ENCODE data around the gene KIAA1958.
"Not testable (repeated sequence)": the region's sequence is repeated elsewhere in the genome, so short reads cannot be mapped to it uniquely, and the experiment has no call there.

KIAA1958 gene

DNA sequence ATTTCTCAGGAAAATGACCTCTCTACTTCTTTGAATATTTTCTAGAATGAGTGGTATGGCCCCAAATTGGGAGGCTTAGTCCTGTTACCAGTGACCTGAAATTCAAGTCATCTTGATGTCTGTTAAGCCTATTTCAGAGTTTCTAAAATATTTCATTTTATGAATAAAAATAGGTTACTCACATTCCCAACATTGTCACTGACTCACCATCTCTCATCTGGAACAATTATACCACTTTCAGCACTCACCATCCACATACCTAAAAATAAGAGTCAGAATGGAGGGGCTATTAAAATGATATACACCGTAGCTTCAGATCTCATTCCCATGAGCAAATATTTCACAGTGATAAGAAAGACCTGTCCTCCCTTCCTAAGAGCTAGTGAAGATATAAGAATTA is 71.8 kb downstream of the KIAA1958 start:
- DNase-seq = no peak

DNA sequence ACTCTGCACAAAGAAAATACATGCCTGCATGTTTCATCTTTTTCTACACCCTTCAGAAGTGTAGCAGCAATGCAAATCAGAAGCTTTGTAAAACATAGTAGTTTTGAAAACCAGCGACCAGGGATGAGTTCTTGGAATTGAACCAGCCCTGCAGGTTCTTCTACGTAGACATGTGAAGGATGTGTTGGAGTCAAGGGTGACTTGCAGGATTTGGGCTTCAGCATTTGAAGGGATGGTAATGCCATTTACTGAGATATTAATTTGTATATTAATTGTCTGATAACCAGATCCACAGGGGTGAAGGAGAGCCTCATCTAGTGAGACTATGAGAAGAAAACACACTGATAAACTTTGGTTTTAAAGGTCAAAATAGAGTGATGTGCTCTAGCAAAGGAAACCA is 72.4 kb downstream of the KIAA1958 start:
- no peak for DNase-seq

DNA sequence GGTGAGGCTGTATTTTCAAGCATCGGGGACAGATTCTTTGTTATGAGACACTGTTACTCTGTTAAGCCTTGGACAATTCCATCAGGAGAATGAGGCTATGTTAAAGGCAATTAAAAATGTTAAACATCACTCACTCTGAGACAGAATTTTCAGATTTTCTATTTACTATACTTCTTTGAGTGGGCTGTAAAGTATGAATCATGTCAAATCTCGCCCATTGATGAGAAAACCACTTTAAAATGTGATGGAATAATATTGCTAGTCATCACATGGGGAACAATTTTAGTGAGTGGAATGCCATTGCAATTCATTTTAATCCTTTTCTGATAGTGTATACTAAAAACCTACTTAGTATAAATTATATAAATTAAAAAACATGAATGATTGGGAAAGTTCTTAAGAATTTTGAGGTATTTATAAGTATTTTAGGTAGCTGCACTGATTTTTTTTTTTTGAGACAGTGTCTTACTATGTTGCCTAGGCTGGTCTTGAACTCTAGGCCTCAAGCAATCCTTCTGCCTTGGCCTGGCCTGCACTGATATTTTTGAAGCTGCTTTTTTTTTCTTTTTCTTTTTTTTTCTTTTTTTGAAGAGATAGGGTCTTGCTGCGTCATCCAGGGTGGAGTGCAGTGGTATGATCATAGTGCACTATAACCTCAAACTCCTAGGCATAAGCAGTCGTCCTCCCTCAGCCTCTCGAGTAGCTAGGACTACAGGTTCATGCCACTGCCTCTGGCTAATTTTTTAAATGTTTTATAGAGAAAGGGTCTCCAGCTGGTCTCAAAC is 73.2 kb downstream of the KIAA1958 start:
- DNase-seq = no peak

DNA sequence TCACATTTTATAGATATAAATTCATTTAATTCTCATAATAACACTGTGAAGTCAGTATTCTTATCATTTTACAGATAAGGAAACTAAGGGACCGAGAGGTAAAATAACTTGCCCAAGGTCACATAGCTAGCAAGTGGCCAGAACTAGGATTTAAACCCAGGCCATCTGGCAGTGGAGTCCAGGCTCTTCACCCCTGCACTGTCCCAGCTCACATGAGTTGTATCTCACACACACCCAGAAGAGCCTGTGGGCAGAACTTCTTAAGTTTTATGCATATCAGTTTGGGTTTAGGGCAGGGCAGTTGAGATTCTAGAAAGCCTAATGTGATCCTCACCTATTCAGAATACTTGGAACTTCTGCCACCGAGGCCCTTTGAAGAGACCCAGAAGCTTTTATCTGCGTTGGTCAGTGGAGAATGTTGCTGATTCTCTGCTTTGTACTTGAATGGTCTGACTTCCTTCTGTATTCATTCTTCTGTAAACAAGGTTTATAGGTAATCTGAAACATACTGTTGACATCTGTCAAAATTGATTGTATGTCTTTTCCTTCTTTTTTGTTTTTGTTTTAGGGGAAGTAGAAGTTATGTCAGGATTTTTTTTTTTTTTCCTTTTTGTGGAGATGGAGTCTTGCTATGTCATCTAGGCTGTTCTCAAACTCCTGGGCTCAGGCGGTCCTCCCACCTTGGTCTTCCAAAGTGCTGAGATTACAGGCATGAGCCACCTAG is 75.8 kb downstream of the KIAA1958 start:
- no peak for DNase-seq

DNA sequence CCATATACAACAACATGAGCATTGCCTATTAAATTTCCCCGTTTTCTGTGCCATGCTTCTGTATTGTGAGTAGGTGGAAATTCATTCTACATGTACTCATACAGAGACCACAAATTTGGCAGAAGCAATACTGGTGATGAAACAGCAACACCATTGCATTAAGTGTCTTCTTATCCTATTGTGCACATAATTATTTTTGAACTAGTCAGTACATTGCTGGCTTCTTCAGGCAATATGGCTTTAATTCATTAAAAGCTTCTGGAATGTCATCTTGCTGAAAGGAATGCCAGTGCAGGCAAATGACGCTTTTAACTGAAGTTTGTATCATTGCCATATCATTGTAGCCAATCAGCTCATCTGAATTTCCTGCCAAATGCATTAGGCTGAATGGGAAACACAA is 82.6 kb downstream of the KIAA1958 start:
- DNase-seq = no peak

DNA sequence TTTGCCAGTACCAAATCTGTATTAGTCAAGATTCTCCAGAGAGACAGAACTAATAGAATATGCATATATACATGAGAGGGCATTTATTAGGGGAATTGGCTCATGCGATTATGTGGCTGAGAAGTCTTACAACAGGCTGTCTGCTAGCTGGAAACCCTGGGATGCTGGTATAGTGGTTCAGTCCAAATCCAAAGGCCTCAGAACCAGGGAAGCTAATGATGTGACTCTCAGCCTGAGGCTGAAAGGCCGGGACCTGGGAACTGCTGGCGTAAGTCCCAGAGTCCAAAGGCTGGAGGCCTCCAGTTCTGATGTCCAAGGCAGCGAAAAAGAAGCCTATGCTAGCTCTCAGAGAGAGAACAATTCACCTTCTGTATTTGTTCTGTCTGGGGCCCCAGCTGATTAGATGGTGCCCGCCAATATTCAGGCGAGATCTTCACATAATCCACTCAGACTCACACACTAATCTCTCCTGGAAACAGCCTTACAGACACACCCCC is 84.1 kb downstream of the KIAA1958 start:
- no peak for DNase-seq

DNA sequence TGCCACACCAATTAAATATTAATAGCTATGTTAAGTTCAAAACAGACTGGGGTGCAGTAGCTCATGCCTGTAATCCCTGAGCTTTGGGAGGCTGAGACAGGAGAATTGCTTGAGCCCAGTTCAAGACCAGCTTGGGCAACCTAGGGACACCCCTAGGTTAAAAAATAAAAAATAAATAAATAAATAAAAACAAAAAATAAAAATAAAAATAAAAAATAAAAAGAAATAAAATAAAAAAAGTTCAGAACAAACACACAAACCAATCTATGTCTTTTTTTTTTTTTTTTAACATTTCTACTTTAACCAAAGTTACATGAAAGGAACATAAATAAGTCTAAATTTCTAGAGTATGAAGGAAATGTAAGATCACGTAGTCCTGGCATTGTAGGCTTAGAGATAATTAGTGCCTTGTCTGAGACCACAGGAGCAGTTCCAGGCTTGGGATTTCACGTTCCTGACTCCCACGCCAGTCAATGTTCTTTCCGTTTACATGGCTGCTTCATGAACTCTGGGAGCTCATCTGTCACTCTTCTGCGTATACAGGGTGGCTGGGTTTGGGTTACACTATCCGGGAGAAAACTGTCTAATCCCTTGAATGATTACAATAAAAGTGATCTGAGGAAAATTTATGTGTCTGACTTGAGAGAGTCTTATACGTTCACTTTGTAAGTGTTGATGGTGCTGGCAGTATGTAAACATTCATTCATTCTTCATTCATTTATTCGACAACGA is 85.2 kb downstream of the KIAA1958 start:
- no peak for DNase-seq

DNA sequence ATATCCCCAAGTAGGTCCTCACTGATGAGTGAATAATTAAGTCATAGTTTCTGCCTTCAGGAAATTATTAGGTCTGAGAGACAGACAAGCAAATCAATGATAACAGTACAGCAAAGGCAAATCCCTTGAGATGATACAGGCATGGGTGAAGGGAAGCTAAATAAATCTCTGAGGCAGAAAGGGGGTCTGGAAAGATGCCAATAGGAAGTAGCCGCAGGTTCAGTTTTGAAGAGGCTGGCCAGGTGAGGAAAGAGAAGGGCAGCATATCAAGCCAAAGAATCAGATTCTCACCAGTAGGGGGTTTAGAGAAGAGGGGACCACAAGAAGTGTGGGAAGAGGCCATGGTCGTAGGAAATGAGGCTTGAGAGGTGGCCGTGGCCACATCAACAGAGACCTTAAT is 85.8 kb downstream of the KIAA1958 start:
- no peak for DNase-seq

DNA sequence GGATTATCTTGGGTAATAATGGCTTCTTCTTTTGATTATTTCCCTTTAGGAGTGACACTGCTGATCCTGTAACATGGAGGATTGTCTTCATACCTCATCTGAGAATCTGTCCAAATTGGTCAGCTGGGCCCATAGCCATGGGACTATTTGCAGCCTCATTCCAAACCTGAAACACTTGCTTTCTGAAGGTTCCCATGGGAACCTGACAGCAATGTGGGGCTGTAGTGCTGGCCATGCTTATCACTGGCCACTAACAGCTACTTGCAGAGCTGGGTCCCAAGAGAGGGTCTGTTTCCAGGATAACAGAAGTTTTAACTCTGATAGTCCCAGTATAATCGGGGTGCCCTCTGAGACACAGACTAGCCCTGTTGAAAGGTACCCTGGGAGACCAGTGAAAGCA is 87.4 kb downstream of the KIAA1958 start:
- DNase-seq = no peak

DNA sequence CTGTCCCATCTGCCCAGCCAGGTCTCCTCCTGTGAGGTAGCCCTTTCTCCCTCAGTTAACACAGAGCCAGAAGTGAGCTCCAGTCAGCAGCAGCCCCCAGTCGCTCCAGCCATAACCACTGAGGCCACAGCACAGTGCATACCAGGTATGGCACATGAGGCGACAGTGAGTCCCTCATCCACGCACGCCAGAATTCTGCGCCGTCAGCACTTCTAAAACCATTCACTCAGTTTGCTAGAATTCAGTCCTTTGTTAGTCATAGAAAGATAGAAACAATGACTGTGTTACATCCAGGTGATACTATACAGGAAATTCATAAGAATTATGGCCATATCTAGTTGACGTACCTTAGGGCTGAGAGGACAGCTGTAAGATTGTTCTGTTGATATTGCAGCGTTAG is 88.5 kb downstream of the KIAA1958 start:
- DNase-seq = no peak

DNA sequence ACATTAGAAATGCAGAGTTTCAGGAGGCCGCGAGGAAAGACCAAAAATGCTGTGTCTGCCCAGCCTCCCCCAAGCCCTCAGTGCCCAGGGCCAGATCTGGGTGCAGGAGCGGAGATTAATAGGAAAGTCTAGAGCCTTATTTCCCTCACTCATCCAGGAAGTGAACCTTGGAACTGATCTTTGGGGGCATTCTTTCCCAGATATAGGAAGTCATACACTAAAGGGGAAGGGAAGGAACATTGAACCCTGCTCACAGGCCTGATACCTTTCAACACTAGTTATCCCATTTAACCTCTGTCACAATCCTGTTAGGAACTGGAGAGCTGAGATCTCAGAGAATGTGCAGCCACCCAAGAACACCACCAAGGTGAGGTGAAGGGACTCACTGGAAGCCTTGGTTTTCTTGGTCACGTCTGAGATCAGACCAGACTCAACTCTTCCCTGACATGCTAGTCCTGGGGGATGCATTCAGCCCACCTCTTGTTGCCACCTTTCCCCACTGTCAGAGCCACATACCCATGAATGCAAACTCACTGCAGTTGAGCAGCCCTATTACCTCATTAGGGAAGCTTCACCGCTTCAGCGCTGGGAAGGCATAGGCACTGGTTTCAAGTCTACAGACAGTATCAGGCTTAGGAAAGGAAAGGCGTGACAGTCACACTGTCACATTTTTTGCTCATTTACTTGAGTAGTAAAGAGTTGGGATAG is 95.0 kb downstream of the KIAA1958 start:
- no peak for DNase-seq

DNA sequence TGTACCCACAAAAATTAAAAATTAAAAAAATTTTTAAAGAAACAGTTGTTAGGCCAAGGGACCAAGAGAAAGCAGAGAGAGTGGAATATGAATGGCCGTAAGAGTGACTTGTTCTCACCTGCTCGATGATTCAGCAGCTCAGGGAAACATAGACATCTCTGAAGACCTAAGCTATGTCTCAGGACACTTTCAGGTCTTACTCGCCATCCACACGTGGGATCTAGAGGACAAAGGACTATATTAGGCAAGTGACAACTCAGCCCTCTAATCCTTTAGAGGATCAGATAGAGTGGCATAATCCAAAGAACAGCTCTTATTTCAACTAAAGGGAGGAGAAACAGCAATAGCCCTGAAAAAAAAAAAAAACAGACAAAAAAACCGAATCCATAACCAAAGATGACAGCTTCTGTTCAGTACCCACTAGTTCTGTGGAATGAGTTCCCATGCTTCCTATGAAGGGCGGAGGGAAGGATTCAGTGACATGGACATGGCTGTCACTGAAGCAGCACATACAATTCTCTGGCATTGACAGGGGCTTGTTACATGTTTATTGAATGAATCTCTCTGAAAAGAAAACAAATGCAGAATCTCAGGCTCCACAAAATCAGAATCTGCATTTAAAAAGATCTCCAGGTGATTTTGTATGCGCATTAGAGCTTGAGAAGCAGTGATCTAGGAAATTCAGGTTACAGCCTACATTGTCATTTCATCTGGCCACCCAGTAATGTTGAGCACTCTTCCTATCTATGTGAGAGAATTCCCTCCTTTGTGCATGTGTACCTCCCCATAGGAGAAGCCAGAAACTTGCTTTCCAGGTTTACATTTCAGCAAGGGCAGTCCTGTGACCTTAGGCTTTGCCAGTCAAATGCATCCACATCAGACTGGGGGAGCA is 96.0 kb downstream of the KIAA1958 start:
- no peak for DNase-seq

DNA sequence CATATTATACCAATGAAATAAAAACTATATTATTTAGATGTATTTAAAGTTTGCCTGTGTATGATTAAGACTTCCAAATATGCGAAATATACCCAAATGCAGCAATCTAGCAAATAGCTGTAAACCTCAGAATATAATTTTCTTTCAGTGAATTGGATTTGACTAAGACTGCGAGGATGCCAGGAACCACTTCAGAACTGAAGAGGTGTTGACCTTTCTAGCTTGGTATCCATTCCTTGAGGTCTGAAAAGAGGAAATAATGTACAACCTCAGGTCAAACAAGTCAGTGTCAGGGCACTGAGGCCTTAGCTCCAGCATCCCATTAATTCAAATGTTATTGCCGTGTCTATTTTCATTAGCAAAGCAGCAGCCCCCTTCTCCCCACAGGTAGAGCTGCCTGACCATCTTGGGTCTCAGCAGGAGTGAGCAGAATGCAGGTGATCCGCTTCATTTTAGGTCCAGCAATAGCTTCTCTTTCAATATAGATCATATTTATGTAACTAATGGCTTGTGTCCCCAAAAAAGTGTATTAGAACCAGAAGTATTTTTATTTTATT is 100.0 kb downstream of the KIAA1958 start:
- DNase-seq = no peak

DNA sequence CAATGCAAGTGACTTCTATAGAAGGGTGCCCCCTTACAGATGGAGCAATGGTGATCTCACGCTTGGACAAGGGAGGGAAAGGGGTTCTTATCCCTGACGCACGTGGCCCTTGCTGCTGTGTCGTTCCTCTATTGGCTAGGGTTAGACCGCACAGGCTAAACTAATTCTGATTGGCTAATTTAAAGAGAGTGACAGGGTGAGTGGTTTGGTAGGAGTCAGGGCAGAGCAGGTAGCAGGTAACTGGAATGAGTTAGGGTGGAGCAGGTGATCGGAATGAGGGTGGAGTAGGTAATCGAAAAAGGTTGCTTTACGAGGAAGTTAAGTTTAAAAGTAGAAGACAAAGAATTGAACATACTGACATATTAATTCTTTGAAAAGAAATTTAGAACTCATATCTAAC is 105.2 kb downstream of the KIAA1958 start:
- not testable (repeated sequence) for DNase-seq

DNA sequence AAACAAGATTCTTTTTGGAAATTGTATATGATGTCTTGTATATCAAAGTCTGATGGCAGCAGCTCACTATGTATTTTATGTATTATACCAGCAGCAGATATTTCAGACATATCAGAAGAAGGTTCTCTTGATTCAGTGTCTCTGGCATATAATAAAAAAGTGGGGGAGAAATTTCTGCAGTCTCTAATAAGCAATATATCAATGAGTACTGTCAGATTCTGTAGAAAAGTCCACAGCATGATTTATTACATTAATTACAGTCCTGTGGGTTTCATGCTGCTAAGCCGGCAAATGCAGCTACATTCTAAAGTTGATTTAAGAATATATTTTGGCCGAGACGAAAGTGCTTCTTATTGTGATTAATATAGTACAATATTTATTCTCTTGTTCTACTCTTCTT is 113.1 kb downstream of the KIAA1958 start:
- no peak for DNase-seq

DNA sequence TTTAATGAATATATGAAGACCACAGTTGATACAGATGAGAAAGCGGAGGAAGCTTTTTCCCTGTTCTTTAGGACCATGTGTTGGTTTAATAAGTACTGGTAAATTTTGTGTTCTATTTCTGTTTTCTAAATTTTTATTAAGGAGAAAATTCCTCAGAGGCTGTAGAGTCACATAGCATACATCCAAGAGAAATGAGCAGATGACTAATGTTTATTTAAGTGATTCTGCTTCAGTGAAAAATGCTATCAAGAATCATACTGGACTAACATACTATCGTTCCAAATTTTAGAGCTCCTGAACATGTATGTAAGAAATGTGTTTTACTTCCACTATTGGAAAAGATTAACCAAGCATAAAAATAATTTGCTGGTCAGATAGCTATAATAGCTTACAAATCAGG is 115.0 kb downstream of the KIAA1958 start:
- DNase-seq = no peak

DNA sequence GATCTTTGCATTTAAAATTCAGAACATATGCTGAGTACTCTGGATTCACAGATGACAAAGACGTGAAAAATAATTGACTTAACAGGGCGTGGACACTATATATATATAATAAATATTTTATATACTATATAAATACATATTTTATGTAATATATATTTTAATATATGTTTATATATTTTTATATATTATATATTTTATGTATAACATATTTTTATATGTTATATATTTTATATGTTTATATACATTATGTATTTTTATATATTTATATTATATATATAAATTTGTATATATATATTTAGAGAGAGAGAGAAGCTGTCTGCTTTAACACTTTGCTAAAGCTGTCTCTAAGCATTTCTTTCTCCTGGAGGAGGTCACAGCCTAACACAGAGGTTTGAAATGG is 118.2 kb downstream of the KIAA1958 start:
- no peak for DNase-seq

DNA sequence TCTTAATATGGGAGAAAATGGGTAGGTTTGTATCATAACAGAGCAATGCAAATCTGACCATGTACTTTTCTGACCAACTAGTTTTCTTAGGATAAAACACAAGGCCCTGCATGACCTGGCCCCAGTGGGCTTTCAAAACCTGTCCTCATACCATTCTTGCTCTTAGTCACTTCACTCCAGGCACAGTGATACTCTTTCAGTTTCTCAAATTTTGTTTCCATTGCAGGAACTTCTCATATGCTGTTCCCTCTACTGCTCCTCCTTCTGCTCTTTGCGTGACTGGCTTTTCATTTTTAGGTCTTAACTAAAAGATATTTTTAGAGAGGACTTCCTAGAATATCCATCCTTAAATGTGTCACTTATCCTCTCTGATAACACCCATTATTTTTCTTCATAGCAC is 118.9 kb downstream of the KIAA1958 start:
- DNase-seq = no peak

DNA sequence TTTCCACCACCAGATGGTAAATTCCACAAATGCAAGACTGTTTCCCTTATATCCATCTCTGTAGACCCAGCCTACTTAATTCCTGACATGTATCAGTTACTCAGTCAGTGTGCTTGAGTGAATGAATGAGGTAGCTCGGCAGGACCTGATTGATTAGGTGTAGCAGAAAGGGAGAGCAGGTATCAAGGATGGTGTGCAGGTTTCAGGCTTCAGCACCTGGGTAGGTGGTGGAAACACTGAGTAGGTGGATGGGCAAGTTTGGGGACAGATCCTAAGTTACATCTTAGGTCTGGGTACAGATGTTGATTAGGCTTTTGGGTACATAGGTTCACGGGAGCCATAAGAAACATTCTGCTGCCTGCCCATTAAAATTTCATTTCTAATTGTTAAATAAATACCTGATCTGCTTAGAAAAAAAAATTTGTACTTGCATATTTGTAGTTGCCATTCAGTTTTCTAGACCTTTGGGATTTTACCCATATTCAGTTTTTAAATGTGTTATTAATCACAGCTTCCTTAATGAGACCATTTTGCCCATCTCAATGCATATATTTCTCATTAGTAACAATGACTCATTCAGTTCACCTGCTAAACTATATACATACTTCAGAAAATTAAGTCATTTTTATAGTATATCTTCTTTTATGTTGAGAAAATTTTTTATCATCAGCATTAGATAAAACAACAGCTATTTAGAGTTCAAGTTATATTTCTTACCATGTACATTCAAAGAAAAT is 119.5 kb downstream of the KIAA1958 start:
- DNase-seq = no peak

DNA sequence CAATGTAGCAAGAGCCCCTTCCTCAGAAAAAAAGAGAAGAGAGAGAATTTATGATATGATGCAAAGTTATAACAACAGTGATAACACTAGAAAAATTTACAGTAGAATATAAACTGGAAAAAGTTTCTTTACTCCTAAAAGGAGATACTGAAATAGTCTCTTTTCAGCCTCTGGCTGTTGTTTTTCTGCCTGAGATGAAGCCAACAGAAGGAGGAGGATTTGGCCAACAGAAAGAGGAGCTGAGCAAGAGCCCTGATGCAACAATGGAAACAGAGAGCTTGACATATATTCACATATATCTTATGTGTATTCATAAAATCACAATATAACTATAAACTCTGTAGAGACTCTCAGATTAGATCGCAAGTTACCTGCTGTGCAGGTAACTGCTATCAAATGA is 122.2 kb downstream of the KIAA1958 start:
- no peak for DNase-seq

All from NCI-H2107 (cell line).